ENCODE results near the gene NRDE2.

Gene NRDE2

GRCh38 chr14:90331497-90332270, at the start of gene NRDE2:
TSS of gene NRDE2 (minus strand) at chr14:90331941. CDS start at chr14:90331904, 37 bp downstream.
- DNase-seq (ENCODE audit: low read depth in 1 of 2, low spot score in 1 of 2), result peak; percentile 94 to 98

GRCh38 chr14:90381011-90381786, 49.5 kb upstream of the NRDE2 start:
- no peak for DNase-seq (ENCODE audit: low read depth in 1 of 2, low spot score in 1 of 2)

GRCh38 chr14:90379106-90379505, 47.4 kb upstream of the NRDE2 start:
- DNase-seq (ENCODE audit: low read depth in 1 of 2, low spot score in 1 of 2), result no peak

- no peak for DNase-seq (ENCODE audit: low read depth in 1 of 2, low spot score in 1 of 2)
Observed at GRCh38 chr14:90378249-90378648, 46.5 kb upstream of the NRDE2 start.

- DNase-seq (ENCODE audit: low read depth in 1 of 2, low spot score in 1 of 2), result no peak
Observed at GRCh38 chr14:90375934-90376333, 44.2 kb upstream of the NRDE2 start.

GRCh38 chr14:90374813-90375212, 43.1 kb upstream of the NRDE2 start:
- DNase-seq (ENCODE audit: low read depth in 1 of 2, low spot score in 1 of 2), result no peak

- DNase-seq (ENCODE audit: low read depth in 1 of 2, low spot score in 1 of 2), result no peak
Observed at GRCh38 chr14:90373887-90374286, 42.1 kb upstream of the NRDE2 start.

- no peak for DNase-seq (ENCODE audit: low read depth in 1 of 2, low spot score in 1 of 2)
Observed at GRCh38 chr14:90368946-90369721, 37.4 kb upstream of the NRDE2 start.

GRCh38 chr14:90362558-90362896, 30.8 kb upstream of the NRDE2 start:
- DNase-seq (ENCODE audit: low read depth in 1 of 2, low spot score in 1 of 2), result no peak

GRCh38 chr14:90361865-90362557, 30.3 kb upstream of the NRDE2 start:
- no peak for DNase-seq (ENCODE audit: low read depth in 1 of 2, low spot score in 1 of 2)

- DNase-seq (ENCODE audit: low read depth in 1 of 2, low spot score in 1 of 2), result no peak
Observed at GRCh38 chr14:90358359-90358758, 26.6 kb upstream of the NRDE2 start.

GRCh38 chr14:90356925-90357324, 25.2 kb upstream of the NRDE2 start:
- DNase-seq (ENCODE audit: low read depth in 1 of 2, low spot score in 1 of 2), result no peak

GRCh38 chr14:90355540-90356518, 24.1 kb upstream of the NRDE2 start:
- DNase-seq (ENCODE audit: low read depth in 1 of 2, low spot score in 1 of 2), result no peak

- no peak for DNase-seq (ENCODE audit: low read depth in 1 of 2, low spot score in 1 of 2)
Observed at GRCh38 chr14:90354551-90355298, 23.0 kb upstream of the NRDE2 start.

GRCh38 chr14:90349739-90350138, 18.0 kb upstream of the NRDE2 start:
- no peak for DNase-seq (ENCODE audit: low read depth in 1 of 2, low spot score in 1 of 2)

- DNase-seq (ENCODE audit: low read depth in 1 of 2, low spot score in 1 of 2), result no peak
Observed at GRCh38 chr14:90348270-90348669, 16.5 kb upstream of the NRDE2 start.

GRCh38 chr14:90345239-90345557, 13.5 kb upstream of the NRDE2 start:
- DNase-seq (ENCODE audit: low read depth in 1 of 2, low spot score in 1 of 2), result no peak

- no peak for DNase-seq (ENCODE audit: low read depth in 1 of 2, low spot score in 1 of 2)
Observed at GRCh38 chr14:90344331-90345238, 12.8 kb upstream of the NRDE2 start.
